Common myeloid progenitor, CD34-positive (primary cell): ENCODE data around the gene CPNE9.

Experiments
- CTCF ChIA-PET: fragments of 350-600 bp; sonication (Branson Sonifier 250); formaldehyde crosslinking; loops from one replicate; lab custom pipeline; 2021; ENCODE audit warnings: antibody characterized with exemption; lab: Charles Lee
- POLR2A ChIA-PET: fragments of 350-600 bp; sonication (Branson Sonifier 250); formaldehyde crosslinking; loops from one replicate; lab custom pipeline; 2021; ENCODE audit warnings: antibody characterized with exemption; lab: Charles Lee
- DNase-seq, 3 donors: peaks; one replicate each; pipeline versions ENCODE4 v3.0.0 to v3.0.0-alpha.2; 2013
- H3K27ac ChIP-seq, 2 experiments: 1 replicate in 1 of 2; 2 replicates in 1 of 2; pipeline ENCODE4 v1.7.0; 2013; ENCODE audit warnings: inconsistent platforms in 2 of 2, low read length in 2 of 2, mild to moderate bottlenecking in 2 of 2, low read depth in 1 of 2, moderate library complexity in 1 of 2; ENCODE audit not compliant: severe bottlenecking in 2 of 2, insufficient read depth in 1 of 2, poor library complexity in 1 of 2
- H3K27me3 ChIP-seq, 5 experiments: replicated peaks in 2 of 5; 1 replicate in 3 of 5; 2 replicates in 2 of 5; pipeline versions ENCODE4 v1.6.1 to v1.7.0; 2013; ENCODE audit warnings: low read length in 4 of 5, mild to moderate bottlenecking in 2 of 5, moderate library complexity in 2 of 5, inconsistent platforms in 1 of 5; ENCODE audit not compliant: insufficient read depth in 5 of 5, control insufficient read depth in 4 of 5
- H3K36me3 ChIP-seq, 4 experiments: 1 replicate in 2 of 4; 2 replicates in 2 of 4; pipeline versions ENCODE4 v1.6.1 to v1.7.0; 2013; ENCODE audit warnings: low read length in 3 of 4, control low read depth in 1 of 4, mild to moderate bottlenecking in 1 of 4; ENCODE audit not compliant: control insufficient read depth in 4 of 4, insufficient read depth in 4 of 4
- H3K4me1 ChIP-seq, 4 experiments: 1 replicate in 3 of 4; 2 replicates in 1 of 4; pipeline versions ENCODE4 v1.6.1 to v1.7.1; 2013; ENCODE audit warnings: low read length in 3 of 4, mild to moderate bottlenecking in 3 of 4, control low read depth in 1 of 4, inconsistent platforms in 1 of 4, moderate library complexity in 1 of 4; ENCODE audit not compliant: control insufficient read depth in 4 of 4, insufficient read depth in 4 of 4; ENCODE audit errors: control extremely low read depth in 1 of 4
- H3K4me3 ChIP-seq, 7 experiments: 1 replicate in 4 of 7; 2 replicates in 3 of 7; pipeline versions ENCODE4 v1.5.1 to v1.7.0; 2013; ENCODE audit warnings: mild to moderate bottlenecking in 7 of 7, low read length in 6 of 7, moderate library complexity in 6 of 7, inconsistent platforms in 2 of 7, low read depth in 2 of 7, control low read depth in 1 of 7; ENCODE audit not compliant: insufficient read depth in 4 of 7, control insufficient read depth in 1 of 7; ENCODE audit errors: extremely low read depth in 1 of 7
- H3K9me3 ChIP-seq, 5 experiments: 1 replicate in 4 of 5; 2 replicates in 1 of 5; pipeline versions ENCODE4 v1.6.1 to v1.7.1; 2013; ENCODE audit warnings: low read length in 4 of 5, mild to moderate bottlenecking in 2 of 5, inconsistent platforms in 1 of 5, low read depth in 1 of 5, moderate library complexity in 1 of 5; ENCODE audit not compliant: control insufficient read depth in 4 of 5, insufficient read depth in 2 of 5; ENCODE audit errors: control extremely low read depth in 1 of 5
- WGBS: methylation state at CpG from one replicate; pipeline ENCODE4 v1.1.5; 2013; ENCODE audit not compliant: insufficient coverage; 5-methylcytosine and 5-hydroxymethylcytosine counted together

The CPNE9 gene

GRCh38 chr3:9681011-9681722, 22.5 kb upstream of the CPNE9 start:
- Histone ChIP-seq H3K4me1 (no peaks in the 10 kb centered on the region), H3K36me3 (peaks cover 14 to 98% (median 84%) of the 10 kb centered on the region in 4 experiments), H3K27ac (no peak overlapping the region), H3K27me3 (no peaks in the 10 kb centered on the region), H3K4me3 (no peak overlapping the region), H3K9me3 (no peaks in the 10 kb centered on the region)
- ChIA-PET POLR2A (interaction anchor here (0.6 kb wide), 1 partner anchor 352 kb away, joined by 3 read pairs; no protein-coding TSS in a partner anchor), CTCF (interaction anchor here (1.6 kb wide), 1 partner anchor 18 kb away, joined by 4 read pairs; no protein-coding TSS in a partner anchor)
- 98% methylated on average over 5 of the region's 7 CpGs for WGBS
- DNase-seq = no peak

GRCh38 chr3:9681723-9682081, 21.9 kb upstream of the CPNE9 start:
- no peak overlapping the region for H3K27ac ChIP-seq
- H3K36me3 ChIP-seq = peaks cover 16 to 98% (median 86%) of the 10 kb centered on the region in 4 experiments
- ChIA-PET POLR2A (no interaction called here), CTCF (interaction anchor here (1.6 kb wide), 1 partner anchor 19 kb away, joined by 4 read pairs; no protein-coding TSS in a partner anchor)
- H3K27me3 ChIP-seq = no peaks in the 10 kb centered on the region
- 100% methylated on average over 6 of the region's 6 CpGs for WGBS
- no peaks in the 10 kb centered on the region for H3K4me1 ChIP-seq
- H3K4me3 ChIP-seq = no peak overlapping the region
- H3K9me3 ChIP-seq = no peaks in the 10 kb centered on the region
- no peak for DNase-seq

GRCh38 chr3:9682096-9682495, 21.5 kb upstream of the CPNE9 start:
- H3K4me1 ChIP-seq = no peaks in the 10 kb centered on the region
- DNase-seq = no peak
- H3K36me3 ChIP-seq = peaks cover 16 to 98% (median 87%) of the 10 kb centered on the region in 4 experiments
- H3K27me3 ChIP-seq = no peaks in the 10 kb centered on the region
- no peak overlapping the region for H3K4me3 ChIP-seq
- H3K9me3 ChIP-seq = no peaks in the 10 kb centered on the region
- WGBS = 94% methylated on average over 4 of the region's 6 CpGs
- POLR2A ChIA-PET = no interaction called here
- CTCF ChIA-PET = interaction anchor here (1.6 kb wide), 1 partner anchor 19 kb away, joined by 4 read pairs; no protein-coding TSS in a partner anchor
- no peak overlapping the region for H3K27ac ChIP-seq

- H3K4me3 ChIP-seq = no peak overlapping the region
- H3K4me1 ChIP-seq = no peaks in the 10 kb centered on the region
- ChIA-PET CTCF (interaction anchor here (1.2 kb wide), 1 partner anchor 9 kb away, joined by 3 read pairs; no protein-coding TSS in a partner anchor), POLR2A (no interaction called here)
- H3K27ac ChIP-seq = no peak overlapping the region
- DNase-seq = no peak
- H3K36me3 ChIP-seq = peaks cover 19 to 97% (median 83%) of the 10 kb centered on the region in 4 experiments
- no peaks in the 10 kb centered on the region for H3K27me3 ChIP-seq
- WGBS = 100% methylated on average over 3 of the region's 3 CpGs
- H3K9me3 ChIP-seq = no peaks in the 10 kb centered on the region
These were observed 20.2 kb upstream of the CPNE9 start for GRCh38 chr3:9683426-9683825.

GRCh38 chr3:9685216-9686049, 18.2 kb upstream of the CPNE9 start:
- Histone ChIP-seq H3K4me3 (no peak overlapping the region), H3K27me3 (no peaks in the 10 kb centered on the region), H3K4me1 (no peaks in the 10 kb centered on the region), H3K36me3 (peaks cover 17 to 97% (median 80%) of the 10 kb centered on the region in 4 experiments), H3K9me3 (no peaks in the 10 kb centered on the region), H3K27ac (no peak overlapping the region)
- DNase-seq = no peak
- WGBS = 95% methylated on average over 14 of the region's 18 CpGs
- POLR2A ChIA-PET = no interaction called here
- CTCF ChIA-PET = interaction anchor here (0.9 to 1.3 kb wide), 2 partner anchors 8 to 185 kb away, joined by 3 to 4 read pairs; no protein-coding TSS in a partner anchor

- POLR2A ChIA-PET = no interaction called here
- CTCF ChIA-PET = no interaction called here
- Histone ChIP-seq H3K27ac (no peak overlapping the region), H3K4me1 (no peaks in the 10 kb centered on the region), H3K27me3 (no peaks in the 10 kb centered on the region), H3K36me3 (peaks cover 17 to 99% (median 81%) of the 10 kb centered on the region in 4 experiments), H3K9me3 (no peaks in the 10 kb centered on the region), H3K4me3 (no peak overlapping the region)
- WGBS = 92% methylated on average over 9 of the region's 9 CpGs
- DNase-seq = peak in 2 of 3 donors; percentile 9 to 46
These were observed 17.5 kb upstream of the CPNE9 start for GRCh38 chr3:9686050-9686550.
